Kasumi-1 (cell line): ENCODE results near the gene LRRC74A.
"Not testable (repeated sequence)": the region's sequence is repeated elsewhere in the genome, so short reads cannot be mapped to it uniquely, and the experiment has no call there.

Experiments
- DNase-seq, 2 experiments: peaks; one replicate each; lab custom pipeline; 2025; lab: John Stamatoyannopoulos, UW

The LRRC74A gene

DNA sequence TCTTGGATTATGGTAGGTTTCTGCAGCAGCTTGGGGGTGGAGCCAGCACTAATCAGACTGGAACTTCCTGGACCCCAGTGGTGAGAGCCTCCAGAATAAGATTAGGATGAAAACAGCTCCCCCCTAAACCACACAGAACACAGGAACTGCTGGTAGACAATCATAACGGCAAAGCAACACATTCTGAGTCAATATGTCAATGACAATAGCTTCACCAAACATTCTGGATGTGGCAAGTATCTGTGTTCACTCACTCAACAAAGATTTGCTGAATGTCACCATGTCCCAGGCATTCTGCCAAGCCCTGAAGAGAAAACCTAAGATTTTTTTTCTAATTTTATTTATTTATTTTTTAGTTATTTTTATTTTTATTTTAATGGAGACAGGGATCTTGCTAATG lies 65.2 kb downstream of the LRRC74A start:
- DNase-seq = no peak

DNA sequence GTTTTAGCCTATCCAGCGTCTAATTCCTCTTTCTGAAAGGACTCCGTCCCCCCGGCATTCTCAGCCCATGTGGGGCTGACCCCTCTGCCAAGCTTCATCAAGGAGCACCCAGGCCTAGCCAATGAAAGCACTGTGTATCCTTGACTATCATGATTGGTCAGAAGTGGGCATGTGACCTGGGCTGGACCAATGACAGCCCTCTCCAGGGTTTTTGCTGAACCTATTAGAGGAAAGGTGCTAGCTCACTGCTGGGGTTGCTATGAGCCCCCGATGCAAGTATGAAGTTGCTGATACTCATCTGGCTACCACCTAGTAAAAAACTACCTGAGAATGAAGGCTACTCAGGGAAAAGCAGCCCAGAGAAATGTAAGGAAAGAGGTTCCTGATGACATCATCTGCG lies 68.1 kb downstream of the LRRC74A start:
- no peak for DNase-seq

DNA sequence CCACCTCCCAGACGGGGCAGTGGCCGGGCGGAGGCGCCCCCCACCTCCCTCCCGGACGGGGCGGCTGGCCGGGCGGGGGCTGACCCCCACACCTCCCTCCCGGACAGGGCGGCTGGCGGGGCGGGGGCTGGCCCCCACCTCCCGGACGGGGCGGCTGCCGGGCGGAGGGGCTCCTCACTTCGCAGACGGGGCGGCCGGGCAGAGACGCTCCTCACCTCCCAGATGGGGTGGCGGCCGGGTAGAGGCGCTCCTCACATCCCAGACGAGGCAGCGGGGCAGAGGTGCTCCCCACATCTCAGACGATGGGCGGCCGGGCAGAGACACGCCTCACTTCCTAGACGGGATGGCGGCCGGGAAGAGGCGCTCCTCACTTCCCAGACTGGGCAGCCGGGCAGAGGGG lies 71.8 kb downstream of the LRRC74A start:
- DNase-seq = not testable (repeated sequence)

DNA sequence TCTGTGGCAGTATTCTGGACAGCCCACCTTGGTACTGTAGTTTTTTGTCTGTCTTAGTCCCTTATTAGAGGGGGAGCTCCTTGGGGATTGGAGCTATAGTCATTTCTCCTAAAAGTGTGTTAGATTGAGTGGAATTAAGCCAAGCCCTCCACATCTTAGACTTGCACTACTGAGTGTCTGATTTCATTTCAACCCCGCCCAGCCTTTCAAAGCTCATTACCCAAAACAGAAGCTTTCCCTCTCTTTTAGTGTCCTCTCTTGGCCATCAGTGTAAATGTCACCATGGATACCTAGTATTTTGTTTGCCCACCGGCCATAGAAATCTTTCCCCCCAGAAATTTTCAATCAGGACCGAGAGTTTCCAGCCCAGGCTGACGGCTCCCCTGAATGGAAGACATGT lies 74.5 kb downstream of the LRRC74A start:
- DNase-seq = no peak

DNA sequence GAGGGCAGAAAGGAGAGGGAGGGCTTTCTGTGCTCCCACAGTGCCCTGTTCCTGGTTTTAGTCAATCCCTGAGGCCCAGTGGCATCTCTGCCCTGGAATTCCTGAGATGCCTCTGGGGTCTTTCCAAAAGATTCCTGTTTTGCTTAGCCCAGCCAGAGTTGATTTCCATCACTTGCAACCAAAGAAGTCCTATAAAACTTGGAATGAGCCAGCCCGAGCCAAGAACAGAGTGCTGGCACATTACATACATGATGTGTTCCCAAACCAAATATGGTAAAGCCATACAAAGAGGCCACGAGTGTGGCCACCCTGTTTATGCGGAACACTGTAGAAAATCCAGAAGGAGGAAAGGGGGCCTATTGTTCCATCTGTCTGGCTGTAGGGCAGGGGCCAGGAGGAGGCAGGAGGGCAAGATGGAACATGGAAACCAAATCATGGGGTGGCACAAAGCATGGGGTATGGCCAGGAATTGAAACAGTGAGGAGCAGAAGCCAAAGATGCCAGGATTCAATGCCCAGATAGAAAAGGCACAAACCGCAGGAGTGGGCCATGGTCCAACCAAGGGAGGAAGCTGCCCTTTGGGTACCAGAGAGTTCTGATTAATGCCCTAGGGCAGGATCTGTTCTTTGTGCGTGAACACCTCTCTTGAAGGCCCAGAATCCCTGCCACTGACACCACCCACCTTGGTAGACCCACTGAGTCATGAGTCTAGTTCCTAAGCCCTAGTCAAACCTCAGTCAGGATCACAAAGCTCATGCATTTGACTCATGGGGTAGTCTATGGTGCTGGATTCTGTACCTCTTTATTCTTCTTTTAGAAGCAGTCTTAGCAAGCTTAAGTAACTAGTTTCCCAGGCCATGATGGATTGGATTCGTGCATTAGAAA lies 75.2 kb downstream of the LRRC74A start:
- DNase-seq = no peak

DNA sequence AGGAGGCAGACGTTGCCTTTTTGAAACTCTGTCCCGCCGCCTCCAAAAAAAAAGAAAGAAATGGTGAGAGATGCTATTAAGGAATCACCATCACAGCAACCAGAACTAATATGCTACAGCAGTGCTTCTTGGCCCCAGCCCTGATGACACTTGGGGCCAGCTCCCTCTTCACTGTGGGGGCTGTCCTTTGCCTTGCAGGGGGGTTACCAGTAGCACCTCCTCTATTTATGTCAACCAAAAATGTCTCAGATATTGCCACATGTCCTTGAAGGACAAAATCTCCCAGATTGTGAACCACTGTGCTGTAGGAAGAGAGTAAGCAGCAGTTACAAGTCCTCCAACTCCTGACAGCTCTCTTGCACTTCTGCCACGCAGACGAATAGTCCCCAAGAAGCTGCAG lies 76.4 kb downstream of the LRRC74A start:
- no peak for DNase-seq

DNA sequence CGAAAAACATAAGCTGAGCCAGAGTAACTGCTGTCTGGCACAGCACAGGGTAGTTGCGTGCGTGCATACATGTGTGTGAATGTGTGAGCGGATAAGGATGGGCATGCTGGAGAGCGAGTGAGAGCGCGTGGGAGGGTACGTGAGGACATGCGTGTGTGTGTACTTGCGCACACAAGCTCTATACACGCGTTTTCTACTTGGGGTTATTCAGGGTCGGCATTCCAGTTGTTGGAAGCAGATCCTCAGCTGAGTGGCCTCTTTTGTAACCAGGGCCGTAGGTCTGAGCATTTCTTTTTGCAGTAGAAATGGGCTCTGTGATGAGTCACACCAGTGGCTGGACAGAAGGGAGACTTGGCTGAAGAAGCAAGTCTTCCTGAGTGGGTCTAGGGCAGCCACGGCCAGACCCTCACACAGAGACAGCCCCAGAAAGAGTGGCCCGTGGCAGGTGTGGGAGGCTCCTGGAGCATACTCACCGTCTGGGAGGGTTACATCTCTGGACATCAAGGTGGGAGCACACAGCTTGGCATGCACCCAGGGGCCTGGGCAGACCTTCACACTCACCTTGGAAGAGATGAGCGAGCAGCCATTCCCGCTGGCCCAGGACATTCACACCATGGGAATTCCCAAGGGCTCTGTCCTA lies 78.0 kb downstream of the LRRC74A start:
- no peak for DNase-seq

DNA sequence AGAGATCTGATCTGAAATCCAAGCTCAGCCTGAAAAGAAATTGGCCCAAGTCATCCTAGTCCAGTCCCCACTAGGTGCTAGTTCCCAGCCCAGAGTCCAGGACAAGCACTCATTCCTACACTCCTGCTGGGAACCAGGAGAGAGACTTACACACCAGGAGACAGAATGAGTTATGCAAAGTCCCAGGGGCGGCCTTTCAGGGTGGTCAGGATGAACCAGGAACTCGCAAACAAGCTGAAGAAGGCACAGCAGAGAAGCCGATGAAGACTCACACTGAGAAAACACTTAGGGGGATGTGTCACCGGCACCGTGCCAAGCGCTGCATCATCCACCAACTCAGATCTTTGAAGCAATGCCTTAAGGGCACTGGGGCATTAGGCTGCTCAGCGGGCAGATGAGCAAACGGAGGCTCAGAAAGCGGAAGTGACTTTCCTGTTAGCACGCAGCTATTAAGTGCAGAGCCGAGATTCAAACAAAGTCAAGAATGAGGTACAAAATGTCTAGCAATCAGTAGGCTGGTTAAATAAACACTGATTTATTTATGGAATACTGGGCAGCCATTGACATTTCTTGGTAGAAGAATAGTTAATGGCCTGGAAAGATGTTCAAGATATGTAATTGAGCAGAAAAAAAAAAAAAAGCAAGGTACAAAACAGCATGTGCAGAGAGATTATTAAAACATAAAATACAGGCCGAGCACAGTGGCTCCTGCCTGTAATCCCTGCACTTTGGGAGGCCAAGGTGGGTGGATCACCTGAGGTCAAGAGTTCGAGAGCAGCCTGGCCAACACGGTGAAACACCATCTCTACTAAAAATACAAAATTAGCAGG lies 78.7 kb downstream of the LRRC74A start:
- DNase-seq = peak; percentile 70 to 73

DNA sequence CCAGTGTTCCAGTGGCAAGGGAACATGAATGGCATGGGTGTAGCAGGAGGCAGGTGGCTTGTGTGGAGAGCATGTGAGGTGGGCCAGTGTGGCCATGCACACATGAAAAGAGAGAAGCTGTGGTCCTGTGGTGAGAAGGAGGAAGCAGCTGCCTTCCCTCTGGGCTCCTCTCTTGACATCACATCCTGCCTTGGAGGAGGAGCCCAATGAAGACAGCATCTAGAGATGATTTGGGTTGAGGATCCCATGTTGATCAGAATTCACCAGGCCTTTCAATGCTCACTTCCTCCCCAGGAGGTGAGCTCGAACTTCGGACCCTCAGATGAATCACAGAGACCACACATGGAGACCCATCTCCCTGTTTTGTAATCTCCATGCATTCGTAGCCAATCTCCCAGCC lies 82.6 kb downstream of the LRRC74A start:
- DNase-seq = peak; percentile 92 to 93

DNA sequence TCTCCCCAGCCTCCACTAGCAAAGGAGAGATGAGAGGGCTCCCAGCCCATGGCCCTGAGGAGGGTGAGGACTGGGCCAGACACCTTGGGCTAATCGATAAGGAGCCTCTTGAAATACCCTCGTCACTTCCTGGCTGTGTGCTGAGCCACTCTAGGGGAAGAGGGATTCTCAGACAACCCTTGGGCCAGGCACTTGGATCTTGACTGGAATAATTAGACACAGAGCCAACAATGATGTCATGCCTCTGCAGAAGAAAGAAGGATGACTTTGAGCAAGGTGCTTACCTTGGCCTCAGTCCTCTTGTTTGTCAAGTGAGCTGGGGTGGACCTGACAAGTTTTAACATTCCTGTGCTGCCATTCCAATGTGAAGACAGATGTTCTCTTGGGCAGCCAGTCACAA lies 83.1 kb downstream of the LRRC74A start:
- no peak for DNase-seq

DNA sequence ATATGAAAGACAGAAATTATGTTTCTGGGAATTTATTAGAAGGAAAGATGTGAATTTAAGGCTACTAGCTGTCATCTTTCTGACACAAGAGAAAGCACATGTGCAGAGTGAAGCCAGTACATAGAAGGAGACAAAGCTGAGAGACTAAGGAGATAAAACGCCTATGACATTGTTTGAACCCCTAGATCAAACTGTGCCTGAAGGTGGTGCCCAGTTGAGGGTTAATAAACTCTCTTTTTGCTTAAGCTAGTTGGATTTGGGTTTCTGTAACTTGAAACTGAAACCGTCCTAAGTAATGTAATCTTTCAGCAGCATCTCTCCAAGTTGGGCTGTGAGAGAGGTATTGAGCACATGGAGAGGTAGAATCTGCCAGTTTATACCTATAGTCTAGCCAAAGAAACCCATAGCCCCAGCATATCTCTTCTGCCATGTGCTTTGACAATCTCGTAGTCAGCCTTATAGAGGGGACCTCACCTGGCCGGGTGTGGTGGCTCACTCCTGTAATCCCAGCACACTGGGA lies 84.2 kb downstream of the LRRC74A start:
- DNase-seq = no peak

DNA sequence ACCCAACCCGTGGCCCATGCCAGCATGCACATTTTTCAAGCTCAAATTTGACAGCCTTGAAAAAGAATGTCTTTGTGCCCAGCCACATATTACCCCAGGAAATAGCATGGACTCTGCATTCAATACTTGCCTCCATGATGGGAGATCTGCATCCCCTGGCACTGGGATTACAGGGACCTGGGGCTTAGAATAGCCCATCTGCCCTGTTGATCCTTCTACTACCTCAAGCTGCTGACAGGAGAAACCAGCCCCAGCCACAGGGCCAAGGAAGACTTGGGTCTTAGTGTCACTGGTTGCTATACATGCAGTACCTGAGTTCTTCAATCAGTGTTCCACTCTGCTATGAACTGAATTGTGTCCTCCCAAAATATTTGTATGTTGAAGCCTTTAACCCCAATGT lies 85.3 kb downstream of the LRRC74A start:
- DNase-seq = no peak

DNA sequence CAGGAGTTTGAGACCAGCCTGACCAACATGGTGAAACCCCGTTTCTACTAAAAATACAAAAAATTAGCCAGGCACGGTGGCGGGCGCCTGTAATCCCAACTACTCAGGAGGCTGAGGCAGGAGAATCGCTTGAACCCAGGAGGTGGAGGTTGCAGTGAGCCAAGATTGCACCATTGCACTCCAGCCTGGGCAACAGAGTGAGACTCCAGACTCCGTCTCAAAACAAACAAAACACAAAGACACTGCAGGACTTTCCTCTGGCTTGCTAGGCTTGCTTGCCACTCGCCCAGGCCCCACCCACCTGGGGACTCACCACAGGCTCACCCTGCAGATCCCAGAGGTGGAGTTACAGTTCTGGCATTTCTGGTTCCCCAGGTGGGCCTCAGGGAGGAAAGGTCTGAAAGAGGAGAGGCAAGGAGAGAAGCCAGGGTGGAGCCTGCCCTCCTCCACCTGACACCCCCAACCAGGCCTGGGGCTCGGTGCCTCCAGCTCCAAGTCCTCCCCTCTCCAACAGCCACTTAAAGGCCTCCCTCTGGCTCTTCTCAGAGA lies 88.4 kb downstream of the LRRC74A start:
- not testable (repeated sequence) for DNase-seq

DNA sequence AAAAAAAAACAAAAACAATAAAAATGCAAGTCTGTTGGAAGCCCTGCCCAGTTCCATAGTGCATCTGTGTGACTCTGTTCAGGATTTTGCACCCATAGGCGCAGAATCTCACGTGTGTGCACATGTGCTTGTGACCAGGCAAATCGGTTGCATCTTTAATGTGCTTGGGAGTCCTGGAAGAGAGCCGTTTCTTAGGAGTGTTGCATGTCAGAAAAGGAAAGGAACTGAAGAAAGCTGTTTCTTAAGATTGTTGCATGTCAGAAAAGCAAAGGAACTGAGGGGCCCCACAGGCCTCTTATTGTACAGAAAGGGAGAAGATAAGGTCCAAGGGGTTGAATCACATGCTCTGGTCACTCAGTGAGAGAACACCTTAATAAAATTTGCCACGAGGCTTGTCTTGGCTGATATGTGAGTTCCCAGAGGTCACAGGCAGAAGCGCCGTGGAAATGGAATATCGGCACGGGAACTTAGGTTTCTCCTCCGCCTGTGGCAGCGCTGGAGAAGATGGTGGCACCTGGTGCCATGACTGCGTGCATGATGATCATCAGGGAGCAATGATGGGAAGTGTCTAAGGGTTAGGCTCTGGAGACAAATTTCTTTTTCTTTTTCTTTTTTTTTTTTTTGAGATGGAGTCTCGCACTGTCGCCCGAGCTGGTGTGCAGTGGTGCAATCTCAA lies 90.0 kb downstream of the LRRC74A start:
- no peak for DNase-seq

DNA sequence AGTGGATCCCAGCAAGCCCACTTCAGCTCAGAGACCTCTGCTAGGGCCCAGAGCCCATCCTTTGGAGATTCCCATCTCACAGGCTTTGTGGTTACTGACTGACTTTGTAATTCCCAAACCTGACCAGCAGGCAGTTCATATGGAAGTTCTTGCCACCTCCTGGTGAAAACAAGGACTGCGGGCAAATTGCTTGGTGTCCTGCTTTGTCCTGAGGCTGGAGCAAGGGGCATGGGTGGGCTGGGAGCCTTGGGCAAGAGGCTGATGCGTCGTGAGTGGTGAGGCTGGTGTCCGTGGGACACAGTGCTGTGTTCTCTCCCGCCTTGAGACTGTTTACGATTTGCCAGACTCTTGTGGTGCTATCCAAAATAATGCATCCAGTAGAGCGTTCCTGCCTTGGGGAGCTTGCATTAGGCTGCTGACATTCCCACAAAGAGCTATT lies 91.0 kb downstream of the LRRC74A start:
- peak; percentile 32 to 44 for DNase-seq

DNA sequence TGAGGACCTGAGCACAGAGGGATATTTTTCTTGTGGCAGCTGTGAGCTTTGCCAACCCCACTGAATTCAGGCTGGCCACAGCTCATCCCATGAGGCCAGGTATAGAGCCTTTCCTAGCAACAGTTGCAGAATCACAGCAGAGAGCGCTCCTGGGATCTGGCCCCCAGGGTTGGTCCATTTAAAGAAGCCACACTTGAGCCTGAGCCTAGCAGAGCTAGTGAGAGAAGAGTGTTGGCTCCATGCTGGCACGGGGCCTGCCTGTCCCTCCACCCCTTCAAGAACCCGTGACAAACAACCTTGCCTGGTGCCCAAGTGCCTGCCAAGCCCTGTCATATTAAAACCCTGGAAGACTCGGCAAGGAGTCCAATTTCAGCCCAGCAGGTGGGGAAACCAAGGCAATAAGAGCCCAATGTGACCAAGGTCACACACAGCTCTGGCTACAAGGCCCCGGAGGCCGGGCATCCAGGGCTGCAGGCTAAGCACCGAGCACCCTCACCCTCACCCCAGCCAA lies 91.6 kb downstream of the LRRC74A start:
- DNase-seq = no peak

DNA sequence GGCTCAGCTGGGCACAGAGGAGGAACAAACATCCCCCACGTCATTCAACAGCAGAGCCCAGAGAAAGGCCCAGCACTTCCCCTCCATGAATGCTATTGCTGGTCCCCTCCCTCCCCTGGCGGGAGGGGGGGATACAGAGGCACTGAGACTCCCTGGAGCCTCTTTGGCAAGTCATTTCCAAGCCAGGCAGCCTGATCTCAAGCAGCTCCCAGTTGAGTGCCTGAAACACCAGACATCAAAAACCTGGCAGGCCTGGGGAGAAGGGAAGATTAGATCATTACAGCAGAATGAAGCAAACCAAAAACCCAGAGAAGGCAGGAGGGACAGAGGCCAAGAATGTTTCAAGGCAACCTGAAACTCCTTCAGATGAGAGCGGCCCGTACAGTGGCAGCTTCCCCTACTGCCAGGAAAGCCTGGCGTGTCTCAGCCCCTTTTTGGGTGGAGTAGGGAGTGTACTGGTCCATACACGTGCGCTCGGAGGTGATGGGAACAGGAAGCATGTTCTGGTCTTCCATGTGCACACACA lies 92.1 kb downstream of the LRRC74A start:
- peak; percentile 62 to 71 for DNase-seq

DNA sequence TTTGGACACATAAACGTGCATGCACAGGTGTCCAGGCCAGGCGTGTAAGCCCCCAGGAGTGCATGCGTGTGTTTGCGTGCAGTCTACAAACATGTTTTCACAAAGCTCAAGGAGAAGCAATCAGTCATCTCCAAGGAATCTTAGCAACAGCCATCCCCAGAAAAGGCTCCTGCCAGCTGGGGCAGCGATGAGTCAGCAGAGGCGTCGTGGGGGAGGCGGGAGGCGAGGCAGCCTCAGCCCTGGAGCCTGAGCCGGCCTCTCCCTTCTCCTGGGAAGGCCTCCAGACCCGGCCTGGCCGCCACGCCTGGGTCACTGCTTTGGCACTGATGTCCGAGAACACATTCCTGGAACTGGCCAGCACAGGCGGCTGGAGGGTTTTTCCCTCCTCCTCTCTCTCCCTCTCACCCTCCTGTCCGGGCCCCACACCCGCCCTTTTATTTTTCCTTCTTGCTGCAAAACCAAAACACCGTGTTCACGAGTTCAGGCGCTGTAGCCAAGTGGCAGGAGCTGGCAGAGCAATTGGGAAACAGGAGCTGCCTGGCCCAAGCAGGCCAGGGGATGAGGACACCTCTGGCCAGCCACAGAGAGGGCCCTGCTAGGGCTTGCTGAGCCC lies 92.7 kb downstream of the LRRC74A start:
- peak; percentile 69 to 74 for DNase-seq
